HG03378 (cell line): ENCODE results near the gene RAB3D.

Experiments used
- ATAC-seq: cut with Tn5 transposase; IDR thresholded peaks from one replicate; pipeline ENCODE4 v1.9.1; 2021; ENCODE audit warnings: mild to moderate bottlenecking, moderate library complexity; ENCODE audit not compliant: unreplicated experiment

Gene RAB3D

DNA sequence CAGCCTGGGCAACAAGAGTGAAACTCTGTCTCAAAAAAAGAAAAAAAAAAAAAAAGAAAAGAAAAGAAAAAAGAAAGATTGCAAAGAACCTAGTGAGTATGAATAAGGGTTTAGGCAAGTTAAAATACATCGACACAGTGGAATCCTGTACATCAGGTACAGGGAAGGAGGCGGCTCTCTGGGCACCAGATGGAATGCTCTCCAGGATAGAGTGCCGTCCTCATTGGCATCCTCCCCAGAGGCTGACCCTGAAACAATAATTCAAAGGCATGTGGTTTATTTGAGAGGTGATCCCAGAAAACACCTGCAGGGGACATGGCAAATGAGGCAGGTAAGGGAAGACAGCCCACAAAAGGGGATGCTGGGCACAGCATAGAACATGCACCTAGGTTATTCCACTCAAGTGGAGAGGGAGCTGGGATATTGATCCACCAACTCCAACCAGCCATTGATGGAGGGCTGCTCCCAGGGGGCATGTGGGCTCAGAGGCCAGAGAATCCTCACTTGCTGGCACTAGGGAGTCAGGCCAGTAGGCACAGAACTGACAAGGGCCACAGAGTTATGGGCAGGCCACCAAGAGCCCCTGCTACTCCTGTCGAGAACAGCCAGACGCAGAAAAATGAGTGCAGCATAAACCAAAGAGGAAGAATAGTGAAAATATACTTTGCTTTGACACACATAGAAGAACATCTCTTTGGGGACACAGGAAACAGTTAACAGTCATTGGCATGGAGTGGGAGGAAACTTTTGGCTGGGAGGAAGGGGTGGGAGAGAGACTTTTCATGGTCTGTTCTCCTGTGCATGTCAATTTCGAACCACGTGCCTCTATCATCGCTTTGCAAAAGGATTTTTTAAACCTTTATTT is 39.3 kb downstream of the RAB3D start:
- no peak for ATAC-seq

DNA sequence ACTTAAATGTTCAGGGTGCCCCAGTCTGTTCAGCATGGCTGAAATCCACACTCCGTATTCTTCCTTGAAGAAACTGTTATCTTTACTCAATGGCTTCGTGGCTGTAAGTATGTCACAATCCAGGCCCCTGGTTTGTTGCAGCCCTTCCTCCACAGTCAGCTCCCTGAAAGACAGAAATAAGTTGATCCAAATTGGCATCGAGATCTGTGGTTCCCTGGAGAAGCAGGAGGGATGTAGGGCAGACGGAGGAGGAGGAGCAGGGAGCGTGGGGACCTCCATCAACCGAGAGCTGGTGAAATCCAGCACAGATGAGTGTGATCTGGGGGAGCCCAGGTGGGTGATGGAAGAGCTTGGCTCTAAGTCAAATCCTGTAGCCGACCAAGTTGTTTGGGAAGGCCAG is 43.2 kb downstream of the RAB3D start:
- ATAC-seq = no peak

DNA sequence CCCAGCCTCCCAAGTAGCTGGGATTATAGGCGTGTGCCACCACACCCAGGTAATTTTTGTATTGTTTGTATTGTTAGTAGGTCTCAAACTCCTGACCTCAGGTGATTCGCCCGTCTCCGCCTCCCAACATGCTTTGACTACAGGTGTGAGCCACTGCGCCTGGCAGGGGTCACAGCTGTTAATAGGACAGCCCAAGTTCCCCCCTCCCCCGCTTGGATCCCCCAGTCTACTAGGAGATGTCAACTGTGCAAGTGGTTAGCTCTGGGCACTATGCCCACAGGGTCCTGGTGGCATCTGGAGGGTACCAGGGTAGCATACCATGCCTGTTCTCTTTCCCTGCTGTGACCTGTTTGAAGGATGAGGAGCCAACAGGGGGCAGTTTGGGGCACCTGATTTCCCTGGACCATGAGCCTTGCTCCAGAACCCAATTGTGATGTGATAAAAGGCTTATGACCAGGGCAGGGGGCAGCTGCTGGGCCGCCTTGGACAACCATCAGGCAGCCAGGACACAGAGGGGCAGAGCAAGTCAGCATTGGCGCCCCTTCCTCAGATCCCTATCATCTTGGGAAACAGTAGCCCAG is 43.7 kb downstream of the RAB3D start, which contains the start of gene TSPAN16:
Gene TSPAN16, plus strand, starts transcription at position 496 of the 581 bp plus-strand sequence. CDS start 138 bp downstream, outside the sequence.
- ATAC-seq = no peak

DNA sequence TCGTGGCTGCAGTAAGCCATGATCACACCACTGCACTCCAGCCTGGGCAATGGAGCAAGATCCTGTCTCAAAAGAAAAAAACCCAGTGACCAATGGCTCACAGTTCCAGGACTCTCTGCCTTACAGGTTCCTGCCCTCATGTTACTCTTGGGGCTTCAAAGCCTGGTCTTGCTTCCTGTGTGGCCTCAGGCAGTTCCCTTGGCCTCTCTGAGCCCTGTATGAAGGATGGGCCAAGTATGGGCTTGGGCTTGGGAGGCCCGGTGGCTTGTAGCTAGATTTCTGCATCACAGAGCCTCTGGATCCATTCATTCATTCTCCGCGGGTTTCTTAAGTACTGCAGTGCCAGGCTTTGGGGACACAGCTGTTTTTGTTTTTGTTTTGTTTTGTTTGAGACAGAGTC is 44.3 kb downstream of the RAB3D start:
- ATAC-seq = no peak

DNA sequence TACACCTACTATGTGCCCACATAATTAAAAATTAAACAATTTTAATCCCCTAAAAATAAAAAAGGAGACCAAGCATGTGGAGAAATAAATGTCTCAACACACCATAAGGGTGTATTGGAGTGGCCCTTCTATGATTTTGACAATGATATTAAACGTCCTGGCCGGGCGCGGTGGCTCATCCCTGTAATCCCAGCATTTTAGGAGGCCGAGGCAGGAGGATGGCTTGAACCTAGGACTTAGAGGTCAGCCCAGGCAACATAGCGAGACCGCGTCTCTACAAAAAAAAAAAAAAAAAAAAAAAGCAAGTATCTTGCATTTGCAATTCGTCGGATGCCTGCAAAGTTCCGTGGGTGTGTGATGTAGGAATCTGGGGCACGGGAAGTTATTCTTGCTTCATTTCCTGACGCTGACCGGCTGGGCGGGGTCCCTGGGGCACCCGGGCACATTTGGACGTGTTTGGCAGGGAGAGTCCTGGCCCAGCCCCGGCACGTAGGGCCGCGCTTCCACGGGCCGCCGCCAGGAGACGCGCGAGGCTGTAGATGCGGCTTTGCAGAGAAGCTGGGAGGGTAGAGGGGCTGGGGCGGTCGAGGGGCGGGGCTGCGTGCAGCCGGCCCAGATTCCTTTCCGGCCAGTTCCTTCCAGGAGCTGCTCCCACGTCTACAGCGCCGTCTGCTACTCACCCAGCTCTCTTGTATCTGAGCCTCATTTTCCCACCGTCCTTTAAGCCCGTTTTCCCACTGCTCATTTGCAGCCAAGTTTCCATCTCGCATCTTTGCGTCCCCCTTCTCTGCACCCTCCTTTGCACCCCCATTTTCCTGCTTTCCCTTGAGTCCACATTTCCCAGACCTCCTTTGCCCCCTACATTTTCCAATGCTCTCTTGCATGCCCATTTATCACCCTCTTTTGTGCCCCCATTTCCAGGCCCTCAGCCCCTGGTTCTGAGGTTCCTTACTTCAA is 45.7 kb downstream of the RAB3D start:
- no peak for ATAC-seq

DNA sequence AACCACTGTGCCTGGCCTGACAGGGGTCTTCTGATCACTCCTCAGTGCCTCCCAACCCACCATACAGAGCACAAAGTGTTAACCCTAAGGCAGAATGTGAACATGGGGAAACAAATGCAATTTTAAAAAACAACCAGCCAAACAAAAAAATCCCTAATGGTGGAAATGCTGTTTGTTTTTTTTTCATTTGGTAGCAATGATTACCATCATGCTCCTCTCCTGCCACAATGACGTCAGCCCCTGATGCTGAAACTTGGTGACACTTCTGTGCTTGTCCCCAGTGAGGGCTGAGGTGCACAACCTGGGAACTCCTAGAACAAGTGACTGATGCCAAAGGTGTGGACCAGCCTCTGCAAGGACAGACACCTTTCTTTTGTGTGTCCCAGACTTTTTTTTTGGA is 47.5 kb downstream of the RAB3D start:
- ATAC-seq = no peak

DNA sequence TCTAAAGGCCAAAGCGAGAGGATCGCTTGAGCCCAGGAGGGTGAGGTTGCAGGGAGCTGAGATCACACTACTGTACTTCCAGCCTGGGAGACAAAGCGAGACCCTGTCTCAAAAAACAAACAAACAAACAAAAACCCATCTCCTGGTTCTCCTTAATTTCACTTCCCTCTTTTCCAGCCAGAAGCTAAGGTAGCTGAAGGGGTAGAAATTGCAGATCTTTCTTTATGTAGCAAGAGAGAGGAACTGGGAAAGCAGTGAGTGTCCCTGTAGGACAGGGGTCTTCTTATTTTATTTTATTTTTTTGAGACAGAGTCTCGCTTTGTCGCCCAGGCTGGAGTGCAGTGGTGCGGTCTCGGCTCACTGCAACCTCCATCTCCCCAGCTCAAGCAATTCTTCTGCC is 48.0 kb downstream of the RAB3D start:
- ATAC-seq = no peak

DNA sequence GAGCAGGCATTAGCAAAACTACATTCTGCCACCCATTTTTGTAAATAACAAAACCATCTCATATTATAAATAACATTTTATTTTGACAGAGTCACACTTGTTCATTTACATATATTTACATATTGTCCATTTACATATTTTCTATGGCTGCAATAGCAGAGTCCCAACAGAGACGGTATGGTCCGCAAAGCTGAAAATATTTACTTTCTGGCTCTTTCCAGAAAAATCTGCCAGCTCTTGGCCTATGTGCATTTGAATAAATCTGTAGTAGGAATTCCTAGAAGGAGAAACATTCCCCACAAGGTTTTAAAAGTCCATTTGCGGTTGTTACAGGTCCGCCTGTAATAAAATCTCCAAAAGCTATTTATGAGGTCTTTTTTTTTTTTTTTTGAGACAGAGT is 49.2 kb downstream of the RAB3D start:
- ATAC-seq = no peak

DNA sequence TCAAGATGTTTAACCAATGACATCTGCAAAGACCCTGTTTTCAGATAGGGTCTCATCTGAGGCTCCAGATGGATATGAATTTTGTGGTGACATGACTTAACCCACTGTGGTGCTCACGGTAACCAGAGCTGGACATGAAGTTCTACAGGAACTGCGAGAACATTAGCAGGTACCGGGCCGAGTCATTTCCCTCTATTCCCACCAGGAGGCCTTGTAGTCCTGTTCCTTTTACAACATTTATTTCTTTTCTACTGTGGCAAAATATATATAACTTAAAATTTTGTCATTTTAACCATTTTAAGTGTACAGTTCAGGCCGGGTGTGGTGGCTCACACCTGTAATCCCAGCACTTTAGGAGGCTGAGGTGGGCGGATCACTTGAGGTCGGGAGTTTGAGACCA is 51.1 kb downstream of the RAB3D start:
- ATAC-seq = no peak

DNA sequence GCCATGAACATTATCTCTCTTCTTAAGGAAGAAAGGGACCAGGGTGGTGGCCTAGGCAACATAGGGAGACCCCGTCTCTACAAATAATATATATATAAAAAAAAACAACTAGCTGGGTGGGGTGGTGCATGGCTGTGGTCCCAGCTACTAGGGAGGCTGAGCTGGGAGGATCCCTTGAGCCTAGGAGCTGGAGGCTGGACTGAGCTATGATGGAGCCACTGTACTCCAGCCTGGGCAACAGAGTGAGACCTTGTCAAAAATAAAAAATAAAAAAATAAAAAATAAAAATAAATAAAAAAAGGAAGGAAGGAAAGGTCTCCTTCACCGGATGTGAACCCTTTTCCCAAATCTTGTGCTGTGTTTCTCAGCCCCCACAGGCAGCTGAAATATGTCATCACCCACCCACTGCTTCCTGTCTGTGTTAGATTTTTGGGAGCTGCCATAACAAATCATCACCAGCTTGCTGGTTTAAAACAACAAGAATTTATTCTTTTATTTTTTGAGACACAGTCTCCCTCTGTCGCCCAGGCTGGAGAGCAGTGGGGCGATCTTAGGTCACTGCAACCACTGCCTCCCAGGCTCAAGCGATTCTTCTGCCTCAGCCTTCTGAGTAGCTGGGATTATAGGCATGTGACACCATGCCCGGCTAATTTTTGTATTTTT is 53.0 kb downstream of the RAB3D start:
- no peak for ATAC-seq

DNA sequence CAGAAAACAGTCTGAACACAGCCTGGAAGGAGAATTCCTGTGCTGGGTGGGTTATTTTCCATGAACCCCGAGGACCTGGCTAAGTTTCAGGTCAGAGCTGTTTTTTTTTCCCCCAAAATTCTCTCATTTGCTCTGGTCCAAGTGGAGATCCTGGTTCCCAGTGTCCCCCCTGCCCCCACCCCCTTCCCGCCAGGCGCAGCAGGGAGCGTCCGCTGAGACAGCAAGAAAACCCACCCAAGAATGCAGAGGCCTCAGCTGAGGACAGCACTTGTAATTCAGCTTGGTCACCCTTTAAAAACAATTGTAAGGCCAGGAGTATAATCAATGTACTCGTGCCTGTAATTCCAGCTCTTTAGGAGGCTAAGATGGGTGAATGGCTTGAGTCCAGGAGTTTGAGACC is 54.9 kb downstream of the RAB3D start:
- no peak for ATAC-seq

DNA sequence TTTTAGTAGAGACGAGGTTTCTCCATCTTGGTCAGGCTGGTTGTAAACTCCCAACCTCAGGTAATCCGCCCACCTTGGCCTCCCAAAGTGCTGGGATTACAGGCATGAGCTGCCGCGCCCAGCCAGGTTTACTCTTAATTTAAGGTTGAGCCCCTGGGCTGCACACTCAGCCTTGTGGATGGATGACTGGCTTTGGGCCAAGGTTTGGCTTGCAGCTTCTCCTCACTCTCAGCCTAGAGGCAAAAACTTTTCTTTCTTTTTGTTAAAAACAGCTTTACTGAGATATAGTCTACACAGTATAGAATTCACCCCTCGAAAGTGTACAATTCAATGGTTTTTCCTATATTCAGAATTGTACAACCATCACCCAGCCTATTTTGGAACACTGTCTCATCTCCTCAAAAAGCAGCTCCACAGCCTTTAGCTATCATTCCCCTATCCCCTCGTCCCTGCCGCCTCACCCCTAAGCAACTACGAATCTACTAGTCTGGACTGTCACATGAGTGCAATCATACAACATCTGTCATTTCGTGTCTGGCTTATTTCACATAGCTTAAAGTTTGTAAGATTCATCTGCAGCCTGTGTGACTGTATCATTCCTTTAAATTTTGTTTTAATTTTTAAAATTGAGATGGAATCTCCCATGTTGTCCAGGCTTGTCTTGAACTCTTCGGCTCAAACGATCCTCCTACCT is 58.0 kb downstream of the RAB3D start:
- no peak for ATAC-seq

DNA sequence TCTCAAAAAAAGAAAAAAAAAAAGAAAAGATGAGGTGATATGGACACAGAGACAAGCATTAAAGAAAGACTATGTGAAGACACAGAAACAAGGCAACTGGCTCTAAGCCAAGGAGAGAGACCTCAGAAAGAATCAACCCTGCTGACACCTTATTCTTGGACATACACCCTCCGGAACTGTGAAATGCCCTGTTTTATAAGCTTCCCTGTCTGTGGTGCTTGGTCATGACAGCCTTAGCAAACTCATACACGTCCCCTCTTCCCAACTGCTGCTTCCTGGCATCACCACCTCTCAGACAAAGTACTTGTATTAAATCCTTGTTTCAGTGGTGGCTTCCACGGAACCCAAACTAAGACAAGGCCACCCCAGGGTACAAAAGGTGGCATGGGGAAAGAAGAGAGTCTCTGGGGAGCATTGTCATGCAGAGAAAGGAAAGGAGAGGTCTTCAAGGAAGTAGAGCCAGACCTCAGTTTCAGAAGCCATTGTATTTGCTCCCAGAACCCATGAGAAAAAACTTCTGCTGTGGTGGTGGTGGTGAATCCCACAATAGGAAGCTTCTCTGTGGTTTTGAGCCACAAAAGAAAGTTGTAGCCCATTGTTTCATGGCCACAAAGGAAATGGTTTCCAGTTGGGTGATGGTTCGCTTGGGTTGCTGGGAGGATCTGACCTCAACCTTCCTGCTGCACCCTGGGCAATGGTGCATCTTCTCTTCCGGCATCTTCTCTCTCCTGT is 59.8 kb downstream of the RAB3D start:
- no peak for ATAC-seq

DNA sequence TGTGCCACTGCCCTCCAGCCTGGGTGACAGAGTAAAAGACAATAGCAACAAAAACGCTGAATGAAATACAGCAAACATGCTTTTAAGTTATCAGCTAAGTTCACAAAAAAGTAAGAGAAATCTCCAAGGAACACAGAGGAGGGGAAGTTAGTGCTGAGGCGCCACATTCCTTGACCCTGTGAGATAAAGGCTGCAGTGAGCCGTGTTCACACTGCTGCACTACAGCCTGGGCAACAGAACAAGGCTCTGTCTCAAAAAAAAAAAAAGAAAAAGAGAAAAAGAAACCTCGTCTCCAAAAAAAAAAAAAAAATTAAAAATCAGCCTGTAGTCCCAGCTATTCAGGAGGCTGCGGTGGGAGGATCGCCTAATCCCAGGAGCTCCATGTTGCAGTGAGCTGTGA is 60.8 kb downstream of the RAB3D start:
- ATAC-seq = no peak

DNA sequence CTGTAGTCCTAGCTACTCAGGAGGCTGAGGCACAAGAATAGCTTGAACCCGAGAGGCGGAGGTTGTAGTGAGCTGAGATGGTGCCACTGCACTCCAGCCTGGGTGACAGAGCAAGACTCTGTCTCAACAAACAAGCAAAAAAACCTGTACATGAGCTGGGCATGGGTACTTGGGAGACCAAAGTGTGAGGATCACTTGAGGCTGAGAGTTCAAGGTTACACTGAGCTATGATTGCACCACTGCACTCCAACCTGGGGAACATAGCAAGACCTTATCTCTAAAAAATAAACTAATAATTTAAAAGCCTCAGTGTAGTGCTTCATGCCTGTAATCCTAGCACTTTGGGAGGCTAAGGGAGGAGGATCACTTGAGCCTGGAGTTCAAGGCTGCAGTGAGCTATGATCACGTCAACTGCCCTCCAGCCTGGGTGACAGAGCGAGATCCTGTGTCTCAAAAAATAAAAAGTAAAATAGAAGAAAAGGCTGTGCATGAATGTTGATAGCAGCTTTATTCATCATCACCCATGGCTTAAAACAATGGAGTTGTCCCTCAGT is 64.8 kb downstream of the RAB3D start:
- ATAC-seq = no peak

DNA sequence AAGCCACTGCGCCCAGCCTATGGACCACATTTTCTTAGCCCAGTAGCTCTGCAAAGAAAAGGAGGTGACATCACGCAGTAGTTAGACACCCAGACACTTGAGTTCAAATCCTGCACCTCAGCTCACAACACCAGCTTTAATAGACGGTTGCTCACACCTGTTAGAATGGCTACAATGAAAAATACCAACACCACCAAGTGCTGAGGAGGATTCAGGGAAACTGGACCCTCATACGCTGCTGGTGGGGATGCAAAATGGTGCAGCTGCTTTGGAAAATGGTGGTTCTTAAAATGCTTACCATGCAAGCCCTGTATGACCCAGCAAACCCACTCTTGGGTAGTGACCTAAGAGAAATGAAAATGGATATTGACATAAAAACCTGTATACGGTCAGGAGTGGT is 65.5 kb downstream of the RAB3D start:
- no peak for ATAC-seq

DNA sequence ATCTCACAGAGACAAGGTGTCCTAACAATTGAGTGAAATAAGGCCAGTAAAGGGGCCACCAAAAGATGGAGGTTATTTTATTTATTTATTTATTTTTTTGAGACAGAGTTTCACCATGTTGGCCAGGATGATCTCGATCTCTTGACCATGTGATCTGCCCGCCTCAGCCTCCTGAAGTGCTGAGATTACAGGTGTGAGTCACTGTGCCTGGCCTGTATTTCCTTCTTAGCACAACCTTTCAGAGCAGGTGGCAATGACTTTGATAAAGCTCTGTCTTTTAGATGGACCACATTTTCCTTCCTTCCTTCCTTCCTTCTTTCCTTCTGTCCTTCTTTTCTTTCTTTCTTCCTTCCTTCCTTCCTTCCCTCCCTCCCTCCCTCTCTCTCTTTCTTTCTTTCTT is 66.2 kb downstream of the RAB3D start:
- no peak for ATAC-seq
